Endothelial cell of umbilical vein (primary cell): Measurements from ENCODE around the gene PLEKHJ1. TPM values are rescaled to one million over a fixed set of nuclear protein-coding genes. Genes with fewer than 3 reads are reported as not detected.

Experiments
- BruUV-seq: library from RNA; stranded (reverse); fragments of 400-500 nt; replicated peaks from 2 replicates; lab custom pipeline; 2021; lab: Mats Ljungman, UMichigan
- CTCF ChIA-PET: fragments of 300-600, 350-600 bp; sonication (Branson Sonifier 250); formaldehyde crosslinking; loops from one replicate; lab custom pipeline; 2021; ENCODE audit warnings: antibody characterized with exemption, inconsistent platforms; lab: Charles Lee
- POLR2A ChIA-PET: fragments of 300-600, 350-600 bp; sonication (Branson Sonifier 250); formaldehyde crosslinking; loops from one replicate; lab custom pipeline; 2021; ENCODE audit warnings: antibody characterized with exemption, inconsistent platforms; lab: Charles Lee
- DNase-seq: peaks from one replicate; pipeline ENCODE4 v3.0.0-alpha.2; 2011; ENCODE audit warnings: low read depth, low spot score
- FAIRE-seq: peaks from 2 replicates; lab custom pipeline; 2011; peaks lifted over from hg19 to GRCh38; lab: Jason Lieb, UNC
- H2AFZ ChIP-seq: 2 replicates; pipeline ENCODE4 v1.6.0; 2012; ENCODE audit warnings: low read depth, low read length, control low read depth, inconsistent platforms
- H3K27ac ChIP-seq: 2 replicates; pipeline ENCODE4 v1.5.1; 2011; ENCODE audit warnings: low read depth, mild to moderate bottlenecking, control low read depth, low read length, moderate library complexity; ENCODE audit not compliant: insufficient read depth
- H3K27me3 ChIP-seq, 2 experiments: 2 replicates each; pipeline versions ENCODE4 v1.6.0 to v1.6.1; 2011; ENCODE audit warnings: low read length in 2 of 2, mixed read lengths in 1 of 2; ENCODE audit not compliant: control insufficient read depth in 2 of 2, insufficient read depth in 2 of 2
- H3K36me3 ChIP-seq, 2 experiments: 2 replicates in 1 of 2; 3 replicates in 1 of 2; pipeline ENCODE4 v1.5.1; 2011; ENCODE audit warnings: low read length in 2 of 2, mild to moderate bottlenecking in 1 of 2, moderate library complexity in 1 of 2; ENCODE audit not compliant: control insufficient read depth in 2 of 2, insufficient read depth in 2 of 2; ENCODE audit errors: extremely low read depth in 1 of 2
- H3K4me1 ChIP-seq: 3 replicates; pipeline ENCODE4 v1.5.1; 2011; ENCODE audit warnings: mild to moderate bottlenecking, low read length; ENCODE audit not compliant: control insufficient read depth, insufficient read depth; ENCODE audit errors: extremely low read depth
- H3K4me2 ChIP-seq: 2 replicates; pipeline ENCODE4 v1.6.1; 2011; ENCODE audit warnings: low read length, control low read depth, mixed read lengths; ENCODE audit not compliant: insufficient read depth
- H3K4me3 ChIP-seq, 3 experiments: fragments of 200-600 bp in 1 of 3; sonication (generic), shearing (Covaris generic) in 1 of 3; replicated peaks in 1 of 3; 2 replicates each; pipeline ENCODE4 v1.5.1; 2011 to 2016; ENCODE audit warnings: control low read depth in 3 of 3, low read length in 3 of 3, mild to moderate bottlenecking in 2 of 3, inconsistent platforms in 1 of 3, low read depth in 1 of 3, moderate library complexity in 1 of 3; ENCODE audit not compliant: insufficient read depth in 1 of 3
- H3K79me2 ChIP-seq: 2 replicates; pipeline ENCODE4 v1.6.0; 2012; ENCODE audit warnings: low read length, inconsistent platforms; ENCODE audit not compliant: control insufficient read depth, insufficient read depth
- H3K9ac ChIP-seq: replicated peaks from 2 replicates; pipeline ENCODE3; 2011; ENCODE audit warnings: low read length, control low read depth; ENCODE audit not compliant: insufficient read depth; ENCODE audit errors: extremely low read depth
- H3K9me1 ChIP-seq: replicated peaks from 3 replicates; pipeline ENCODE4 v1.6.0; 2011; ENCODE audit warnings: mild to moderate bottlenecking, low read length; ENCODE audit not compliant: control insufficient read depth, insufficient read depth; ENCODE audit errors: extremely low read depth
- H3K9me3 ChIP-seq: replicated peaks from 2 replicates; pipeline ENCODE4 v1.5.1; 2012; ENCODE audit warnings: low read length, inconsistent platforms; ENCODE audit not compliant: control insufficient read depth, insufficient read depth
- H4K20me1 ChIP-seq: replicated peaks from 2 replicates; pipeline ENCODE3; 2011; ENCODE audit warnings: mild to moderate bottlenecking, low read length; ENCODE audit not compliant: control insufficient read depth, insufficient read depth; ENCODE audit errors: extremely low read depth
- EZH2 ChIP-seq: IDR thresholded peaks from 2 replicates; pipeline ENCODE4 v1.6.1; 2012; ENCODE audit warnings: borderline replicate concordance, low read depth, mild to moderate bottlenecking, moderate library complexity, low read length, inconsistent platforms; ENCODE audit not compliant: severe bottlenecking
- FOS ChIP-seq: IDR thresholded peaks from 2 replicates; pipeline ENCODE4 v1.6.1; 2011; ENCODE audit warnings: mild to moderate bottlenecking, low read length, moderate library complexity, borderline replicate concordance; ENCODE audit not compliant: insufficient read depth
- GATA2 ChIP-seq: IDR thresholded peaks from 2 replicates; pipeline ENCODE4 v1.7.0; 2011; ENCODE audit warnings: low read depth, mild to moderate bottlenecking, moderate library complexity, mixed read lengths, low read length; ENCODE audit not compliant: insufficient read length, insufficient read depth
- JUN ChIP-seq: IDR thresholded peaks from 2 replicates; pipeline ENCODE4 v1.6.1; 2011; ENCODE audit warnings: borderline replicate concordance, low read depth; ENCODE audit not compliant: insufficient read length, insufficient read depth
- MYC ChIP-seq: IDR thresholded peaks from one replicate; pipeline ENCODE4 v1.6.1; 2011; ENCODE audit warnings: mild to moderate bottlenecking, low read depth, low read length
- POLR2A ChIP-seq: IDR thresholded peaks from 2 replicates; pipeline ENCODE4 v1.6.1; 2012; ENCODE audit warnings: low read depth, mild to moderate bottlenecking, control low read depth, low read length
- POLR2AphosphoS5 ChIP-seq: IDR thresholded peaks from 2 replicates; pipeline ENCODE4 v1.6.1; 2012; ENCODE audit warnings: low read depth, mild to moderate bottlenecking, control low read depth, low read length, moderate library complexity; ENCODE audit not compliant: insufficient read depth
- dilution Hi-C: fragments of 300-500 bp; cut with MboI; formaldehyde crosslinking; loops from one replicate; pipeline ENCODE4 v1.15.0; 2019; ENCODE audit warnings: low sequenced_read_pairs; ENCODE audit not compliant: extremely low pct_ligation_motif_present
- intact Hi-C: fragments of 100-400 bp; cut with micrococcal nuclease; formaldehyde crosslinking; loops from one replicate; pipeline ENCODE4 v1.10.0; 2022
- polyA plus RNA-seq, 4 experiments: library from polyadenylated mRNA; depleted of rRNA in 3 of 4; stranded (reverse) in 3 of 4; unstranded in 1 of 4; fragments of >200 nt; gene quantifications; 2 replicates each; pipeline versions ENCODE4 v1.2.1 to v1.2.3, GENCODE V29; 2011 to 2012; ENCODE audit warnings: missing spikeins in 1 of 4
- total RNA-seq: library from RNA; stranded (reverse); gene quantifications from 2 replicates; pipeline ENCODE4 v1.2.3, GENCODE V29; 2021
- TF ChIP-seq, protein P1 (sequence below): IDR thresholded peaks from 2 replicates; pipeline ENCODE4 v1.6.1; 2011; ENCODE audit not compliant: insufficient read depth, insufficient read length
- TF ChIP-seq, protein P2 (sequence below), 2 donors: IDR thresholded peaks; 1 replicate in 1 of 2; 2 replicates in 1 of 2; pipeline ENCODE4 v1.5.1; 2011; ENCODE audit warnings: low read length in 2 of 2, mild to moderate bottlenecking in 2 of 2, moderate library complexity in 2 of 2, control low read depth in 1 of 2, inconsistent platforms in 1 of 2, low read depth in 1 of 2; ENCODE audit not compliant: insufficient read depth in 1 of 2; ENCODE audit errors: extremely low read depth in 1 of 2

PLEKHJ1 gene
- total and polyA plus RNA-seq, 2 donors (not counting 3 experiments of a cell fraction or from before 2014, with no cell fraction given): 82.4 to 115 TPM

DNA sequence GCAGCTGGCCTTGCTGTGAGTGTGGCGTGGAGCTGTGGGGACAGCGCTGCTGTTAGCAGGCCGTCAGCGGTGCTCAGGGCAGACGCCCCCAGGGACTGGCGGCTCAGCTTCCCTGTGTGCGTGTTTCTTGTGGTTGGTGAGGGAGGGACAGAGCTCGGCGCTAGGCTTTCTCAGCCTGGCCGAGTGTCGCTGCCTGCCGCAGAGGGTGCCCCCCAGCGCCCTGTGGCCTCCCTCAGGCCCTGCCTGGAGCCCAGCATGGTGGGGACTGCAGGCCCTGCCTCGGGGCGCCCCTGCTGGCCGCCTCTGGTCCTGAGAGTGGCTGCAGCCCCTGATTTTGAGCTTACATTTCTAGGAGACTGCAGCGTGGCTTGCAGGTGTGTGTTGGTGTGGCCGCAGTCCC lies 36.9 kb downstream of the PLEKHJ1 start:
- Histone ChIP-seq H3K4me1 (no peaks in the 10 kb centered on the region), H3K4me3 (no peak overlapping the region), H3K27ac (no peak overlapping the region), H3K27me3 (no peaks in the 10 kb centered on the region), H4K20me1 (no peaks in the 10 kb centered on the region), H3K9ac (no peak overlapping the region), H3K9me1 (no peaks in the 10 kb centered on the region), H2AFZ (no peak overlapping the region), H3K36me3 (peaks cover 2 to 33% of the 10 kb centered on the region in 2 experiments), H3K79me2 (peaks cover 34% of the 10 kb centered on the region), H3K4me2 (no peak overlapping the region), H3K9me3 (no peaks in the 10 kb centered on the region)
- dilution Hi-C loops: no loop called here
- FAIRE-seq (no peak), DNase-seq (no peak)
- TF ChIP-seq GATA2: no peak
- TF ChIP-seq, protein P1, sequence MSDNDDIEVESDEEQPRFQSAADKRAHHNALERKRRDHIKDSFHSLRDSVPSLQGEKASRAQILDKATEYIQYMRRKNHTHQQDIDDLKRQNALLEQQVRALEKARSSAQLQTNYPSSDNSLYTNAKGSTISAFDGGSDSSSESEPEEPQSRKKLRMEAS: no peak
- TF ChIP-seq, protein P2, sequence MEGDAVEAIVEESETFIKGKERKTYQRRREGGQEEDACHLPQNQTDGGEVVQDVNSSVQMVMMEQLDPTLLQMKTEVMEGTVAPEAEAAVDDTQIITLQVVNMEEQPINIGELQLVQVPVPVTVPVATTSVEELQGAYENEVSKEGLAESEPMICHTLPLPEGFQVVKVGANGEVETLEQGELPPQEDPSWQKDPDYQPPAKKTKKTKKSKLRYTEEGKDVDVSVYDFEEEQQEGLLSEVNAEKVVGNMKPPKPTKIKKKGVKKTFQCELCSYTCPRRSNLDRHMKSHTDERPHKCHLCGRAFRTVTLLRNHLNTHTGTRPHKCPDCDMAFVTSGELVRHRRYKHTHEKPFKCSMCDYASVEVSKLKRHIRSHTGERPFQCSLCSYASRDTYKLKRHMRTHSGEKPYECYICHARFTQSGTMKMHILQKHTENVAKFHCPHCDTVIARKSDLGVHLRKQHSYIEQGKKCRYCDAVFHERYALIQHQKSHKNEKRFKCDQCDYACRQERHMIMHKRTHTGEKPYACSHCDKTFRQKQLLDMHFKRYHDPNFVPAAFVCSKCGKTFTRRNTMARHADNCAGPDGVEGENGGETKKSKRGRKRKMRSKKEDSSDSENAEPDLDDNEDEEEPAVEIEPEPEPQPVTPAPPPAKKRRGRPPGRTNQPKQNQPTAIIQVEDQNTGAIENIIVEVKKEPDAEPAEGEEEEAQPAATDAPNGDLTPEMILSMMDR (IDR thresholded peaks at IDR 0.05; ENCODE audit: extremely low read depth in 1 of 2, insufficient read depth in 1 of 2, low read depth in 1 of 2, low read length in 2 of 2): peak; percentile 21 to 38
- POLR2A ChIA-PET: interaction anchor here (0.6 kb wide), 1 partner anchor 205 kb away, joined by 3 read pairs; no protein-coding TSS in a partner anchor
- CTCF ChIA-PET: interaction anchor here (0.8 to 1.4 kb wide), 5 partner anchors 9 to 47 kb away, joined by 3 to 13 read pairs (median 4); no protein-coding TSS in a partner anchor
- intact Hi-C loops: no loop called here
- BruUV-seq: no TSS peak

DNA sequence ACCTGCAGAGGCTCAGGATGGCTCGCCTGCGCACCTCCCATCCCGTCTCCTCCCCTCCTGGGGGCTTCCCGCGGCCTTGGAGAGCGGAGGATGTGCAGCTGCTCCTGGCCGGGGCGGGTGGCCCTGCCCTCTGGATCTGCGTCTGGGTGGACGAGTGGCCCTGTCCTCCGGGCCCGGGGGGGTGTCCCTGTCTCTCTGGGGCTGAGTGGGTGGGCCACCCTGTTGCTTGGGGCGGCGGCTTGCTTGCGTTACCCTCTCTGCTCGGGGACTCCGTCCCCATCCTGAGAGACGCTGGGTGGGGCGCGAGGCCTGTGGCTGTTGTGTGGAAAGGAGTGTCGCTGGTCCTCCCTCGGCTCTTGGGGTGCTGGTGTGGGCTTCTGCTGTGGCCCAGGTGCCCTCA lies 37.8 kb downstream of the PLEKHJ1 start:
- CTCF ChIA-PET: interaction anchor here (0.8 to 1.4 kb wide), 4 partner anchors 23 to 46 kb away, joined by 3 to 13 read pairs (median 4); no protein-coding TSS in a partner anchor
- H3K27me3 ChIP-seq: no peaks in the 10 kb centered on the region
- no peak overlapping the region for H3K4me2 ChIP-seq
- H3K9me3 ChIP-seq: no peaks in the 10 kb centered on the region
- dilution Hi-C loops: no loop called here
- peaks cover 34% of the 10 kb centered on the region for H3K79me2 ChIP-seq
- H3K9me1 ChIP-seq: no peaks in the 10 kb centered on the region
- FAIRE-seq (no peak), DNase-seq (no peak)
- no peaks in the 10 kb centered on the region for H3K4me1 ChIP-seq
- POLR2A ChIA-PET: no interaction called here
- no peak overlapping the region for H3K9ac ChIP-seq
- H3K27ac ChIP-seq: no peak overlapping the region
- no peak overlapping the region for H3K4me3 ChIP-seq
- intact Hi-C loops: no loop called here
- TF ChIP-seq FOS (no peak), JUN (no peak), GATA2 (no peak), MYC (no peak), POLR2A (no peak), POLR2AphosphoS5 (no peak), EZH2 (no peak)
- TF ChIP-seq, protein P2 (IDR thresholded peaks at IDR 0.05; ENCODE audit: extremely low read depth in 1 of 2, insufficient read depth in 1 of 2, low read depth in 1 of 2, low read length in 2 of 2): no peak
- TF ChIP-seq, protein P1: no peak
- no peak overlapping the region for H2AFZ ChIP-seq
- BruUV-seq: no TSS peak
- H4K20me1 ChIP-seq: no peaks in the 10 kb centered on the region
- H3K36me3 ChIP-seq: peaks cover 1 to 30% of the 10 kb centered on the region in 2 experiments
